A549 (cell line): ENCODE results near the gene ELANE.

Experiments
- BHLHE40 ChIP-seq: IDR thresholded peaks from 2 replicates; pipeline ENCODE4 v1.6.1; 2012; ENCODE audit warnings: low read depth, low read length, inconsistent platforms
- CHD2 ChIP-seq: fragments of 150-350 bp; IDR thresholded peaks from 2 replicates; pipeline ENCODE4 v1.6.1; 2014; ENCODE audit warnings: low read length; ENCODE audit not compliant: partially characterized antibody
- CHD4 ChIP-seq: fragments of 200-600 bp; sonication (generic); IDR thresholded peaks from 2 replicates; pipeline ENCODE4 v1.6.1; 2016; ENCODE audit warnings: antibody characterized with exemption, mild to moderate bottlenecking, borderline replicate concordance
- FOSL2 ChIP-seq, 2 experiments: fragments of 450-650 bp in 1 of 2; fragments of >200 bp in 1 of 2; sonication (Bioruptor Twin) in 1 of 2; formaldehyde crosslinking; IDR thresholded peaks; 2 replicates each; pipeline versions ENCODE4 v1.5.0 to v1.6.1; 2016 to 2020; ENCODE audit warnings: mild to moderate bottlenecking in 1 of 2, moderate library complexity in 1 of 2
- MAX ChIP-seq: IDR thresholded peaks from 2 replicates; pipeline ENCODE4 v1.6.1; 2012
- POLR2A ChIP-seq: IDR thresholded peaks from 2 replicates; pipeline ENCODE4 v1.6.1; 2012; ENCODE audit warnings: mild to moderate bottlenecking, low read length
- RNF2 ChIP-seq: fragments of 200-600 bp; sonication (generic); IDR thresholded peaks from 2 replicates; pipeline ENCODE4 v1.6.1; 2016; ENCODE audit warnings: low read depth, mild to moderate bottlenecking, antibody characterized with exemption, moderate library complexity, borderline replicate concordance
- SREBF2 ChIP-seq: fragments of 450-650 bp; IDR thresholded peaks from 2 replicates; pipeline ENCODE4 v1.6.1; 2014; ENCODE audit warnings: mild to moderate bottlenecking, moderate library complexity
- TF ChIP-seq, protein P1 (sequence below): fragments of >200 bp; sonication (Bioruptor Twin); formaldehyde crosslinking; IDR thresholded peaks from 3 replicates; pipeline ENCODE4 v1.5.1; 2016
- TF ChIP-seq, protein P2 (sequence below): IDR thresholded peaks from 2 replicates; pipeline ENCODE4 v1.6.1; 2012

- TF ChIP-seq MAX (no peak), POLR2A (no peak), BHLHE40 (no peak), CHD4 (no peak), SREBF2 (no peak), FOSL2 (IDR thresholded peaks at IDR 0.05) (no peak), FOSL2 (CRISPR knock-in tag; IDR thresholded peaks at IDR 0.05) (no peak), CHD2 (no peak), RNF2 (no peak)
- TF ChIP-seq, protein P1, sequence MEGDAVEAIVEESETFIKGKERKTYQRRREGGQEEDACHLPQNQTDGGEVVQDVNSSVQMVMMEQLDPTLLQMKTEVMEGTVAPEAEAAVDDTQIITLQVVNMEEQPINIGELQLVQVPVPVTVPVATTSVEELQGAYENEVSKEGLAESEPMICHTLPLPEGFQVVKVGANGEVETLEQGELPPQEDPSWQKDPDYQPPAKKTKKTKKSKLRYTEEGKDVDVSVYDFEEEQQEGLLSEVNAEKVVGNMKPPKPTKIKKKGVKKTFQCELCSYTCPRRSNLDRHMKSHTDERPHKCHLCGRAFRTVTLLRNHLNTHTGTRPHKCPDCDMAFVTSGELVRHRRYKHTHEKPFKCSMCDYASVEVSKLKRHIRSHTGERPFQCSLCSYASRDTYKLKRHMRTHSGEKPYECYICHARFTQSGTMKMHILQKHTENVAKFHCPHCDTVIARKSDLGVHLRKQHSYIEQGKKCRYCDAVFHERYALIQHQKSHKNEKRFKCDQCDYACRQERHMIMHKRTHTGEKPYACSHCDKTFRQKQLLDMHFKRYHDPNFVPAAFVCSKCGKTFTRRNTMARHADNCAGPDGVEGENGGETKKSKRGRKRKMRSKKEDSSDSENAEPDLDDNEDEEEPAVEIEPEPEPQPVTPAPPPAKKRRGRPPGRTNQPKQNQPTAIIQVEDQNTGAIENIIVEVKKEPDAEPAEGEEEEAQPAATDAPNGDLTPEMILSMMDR = no peak
- TF ChIP-seq, protein P2, sequence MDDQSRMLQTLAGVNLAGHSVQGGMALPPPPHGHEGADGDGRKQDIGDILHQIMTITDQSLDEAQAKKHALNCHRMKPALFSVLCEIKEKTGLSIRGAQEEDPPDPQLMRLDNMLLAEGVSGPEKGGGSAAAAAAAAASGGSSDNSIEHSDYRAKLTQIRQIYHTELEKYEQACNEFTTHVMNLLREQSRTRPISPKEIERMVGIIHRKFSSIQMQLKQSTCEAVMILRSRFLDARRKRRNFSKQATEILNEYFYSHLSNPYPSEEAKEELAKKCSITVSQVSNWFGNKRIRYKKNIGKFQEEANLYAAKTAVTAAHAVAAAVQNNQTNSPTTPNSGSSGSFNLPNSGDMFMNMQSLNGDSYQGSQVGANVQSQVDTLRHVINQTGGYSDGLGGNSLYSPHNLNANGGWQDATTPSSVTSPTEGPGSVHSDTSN = no peak
Observed at GRCh38 chr19:888581-889385, 36.7 kb downstream of the ELANE start.
